ENCODE results near the gene COL9A3.

- TF ChIP-seq POLR2A (IDR thresholded peaks at IDR 0.05; ENCODE audit: low read depth, low read length) (no peak), TAF1 (IDR thresholded peaks at IDR 0.05; ENCODE audit: borderline replicate concordance, low read depth, low read length) (no peak), POLR2AphosphoS5 (IDR thresholded peaks at IDR 0.05; ENCODE audit: low read depth, low read length) (no peak)
These were observed 68.4 kb downstream of the COL9A3 start for GRCh38 chr20:62885046-62885895.

Data from GM12892 (cell line).